GM12878 (cell line): ENCODE measurements around the gene TCF7L1. TPM values are rescaled to one million over a fixed set of nuclear protein-coding genes. Genes with fewer than 3 reads are reported as not detected.

Experiments used
- ATAC-seq: fragments of 200-7000 bp; cut with Tn5 transposase; 3 replicates; pipeline ENCODE4 v1.9.1; 2020; ENCODE audit warnings: mild to moderate bottlenecking, moderate library complexity
- BruUV-seq: library from RNA; stranded (reverse); fragments of 400-500 nt; replicated peaks from 2 replicates; lab custom pipeline; 2021; lab: Mats Ljungman, UMichigan
- CTCF ChIA-PET: fragments of 300-600 bp; sonication (Branson Sonifier 250); formaldehyde crosslinking; extraction: SDS; loops from one replicate; lab custom pipeline; 2021; ENCODE audit warnings: inconsistent platforms; lab: Yijun Ruan, JAX
- POLR2A ChIA-PET: fragments of 350-600 bp; formaldehyde crosslinking; extraction: SDS; loops from one replicate; lab custom pipeline; 2021; ENCODE audit warnings: inconsistent platforms; lab: Charles Lee
- RAD21 ChIA-PET: fragments of 300-600 bp; sonication (Branson Sonifier 250); formaldehyde crosslinking; loops from one replicate; lab custom pipeline; 2023; ENCODE audit warnings: antibody characterized with exemption; ENCODE audit not compliant: unreplicated experiment; lab: Charles Lee
- SMC1A ChIA-PET: fragments of 300-600 bp; sonication (Branson Sonifier 250); formaldehyde crosslinking; loops from one replicate; lab custom pipeline; 2023; ENCODE audit not compliant: unreplicated experiment, uncharacterized antibody; lab: Charles Lee
- DNase-seq: peaks from one replicate; pipeline ENCODE4 v3.0.0-alpha.2; 2011; ENCODE audit warnings: low read depth, low spot score
- FAIRE-seq: peaks from 3 replicates; lab custom pipeline; 2011; peaks lifted over from hg19 to GRCh38; lab: Jason Lieb, UNC
- H2AFZ ChIP-seq: 2 replicates; pipeline ENCODE4 v1.6.0; 2011; ENCODE audit warnings: low read depth, low read length, control low read depth; ENCODE audit not compliant: control insufficient read depth
- H3K27ac ChIP-seq: 2 replicates; pipeline ENCODE4 v1.5.1; 2011; ENCODE audit warnings: control low read depth; ENCODE audit not compliant: control insufficient read depth, insufficient read depth
- H3K27me3 ChIP-seq, 2 experiments: replicated peaks in 1 of 2; 2 replicates each; pipeline versions ENCODE4 v1.6.0 to v1.6.1; 2011; ENCODE audit warnings: low read length in 1 of 2; ENCODE audit not compliant: control insufficient read depth in 2 of 2, insufficient read depth in 2 of 2
- H3K36me3 ChIP-seq, 2 experiments: 2 replicates each; pipeline ENCODE4 v1.5.1; 2011; ENCODE audit warnings: low read length in 1 of 2; ENCODE audit not compliant: control insufficient read depth in 2 of 2, insufficient read depth in 2 of 2
- H3K4me1 ChIP-seq: 2 replicates; pipeline ENCODE4 v1.6.1; 2011; ENCODE audit warnings: mild to moderate bottlenecking, low read length, moderate library complexity, mixed read lengths; ENCODE audit not compliant: control insufficient read depth, insufficient read depth
- H3K4me2 ChIP-seq: 2 replicates; pipeline ENCODE4 v1.6.0; 2011; ENCODE audit warnings: control low read depth; ENCODE audit not compliant: control insufficient read depth, insufficient read depth
- H3K4me3 ChIP-seq: fragments of 200-600 bp; sonication (generic); 2 replicates; pipeline ENCODE4 v1.5.1; 2016
- H3K79me2 ChIP-seq: 2 replicates; pipeline ENCODE4 v1.6.0; 2011; ENCODE audit warnings: low read length; ENCODE audit not compliant: control insufficient read depth, insufficient read depth
- H3K9ac ChIP-seq: 2 replicates; pipeline ENCODE4 v1.8.0; 2011; ENCODE audit warnings: low read length, control low read depth, mixed read lengths; ENCODE audit not compliant: control insufficient read depth, insufficient read depth
- H3K9me3 ChIP-seq: replicated peaks from 3 replicates; pipeline ENCODE4 v1.5.1; 2011; ENCODE audit warnings: mild to moderate bottlenecking, low read length; ENCODE audit not compliant: control insufficient read depth, insufficient read depth
- H4K20me1 ChIP-seq: 2 replicates; pipeline ENCODE4 v1.6.0; 2011; ENCODE audit not compliant: control insufficient read depth, insufficient read depth
- ATF2 ChIP-seq: IDR thresholded peaks from 2 replicates; pipeline ENCODE4 v1.6.1; 2012; ENCODE audit warnings: low read length, inconsistent platforms
- BCL11A ChIP-seq: IDR thresholded peaks from 2 replicates; pipeline ENCODE4 v1.6.1; 2011; ENCODE audit warnings: low read depth, low read length
- BCL3 ChIP-seq: IDR thresholded peaks from 2 replicates; pipeline ENCODE4 v1.6.1; 2011; ENCODE audit warnings: borderline replicate concordance, low read depth, mild to moderate bottlenecking, moderate library complexity, low read length; ENCODE audit not compliant: insufficient read depth, poor library complexity, severe bottlenecking
- BHLHE40 ChIP-seq, 2 experiments: fragments of 450-650 bp in 1 of 2; IDR thresholded peaks; 2 replicates each; pipeline ENCODE4 v1.6.1; 2011 to 2017; ENCODE audit warnings: low read depth in 2 of 2, borderline replicate concordance in 1 of 2, improper control_type of control experiment in 1 of 2, low read length in 1 of 2, mild to moderate bottlenecking in 1 of 2
- CTCF ChIP-seq, 3 experiments: IDR thresholded peaks in 2 of 3; conservative IDR thresholded peaks in 1 of 3; 2 replicates each; pipeline ENCODE4 v1.5.1; 2011; ENCODE audit warnings: low read depth in 3 of 3, low read length in 3 of 3, mild to moderate bottlenecking in 3 of 3, control low read depth in 2 of 3, moderate library complexity in 2 of 3, inconsistent platforms in 1 of 3, mixed read lengths in 1 of 3; ENCODE audit not compliant: control insufficient read depth in 2 of 3, insufficient read depth in 1 of 3; ENCODE audit errors: extremely low read depth in 1 of 3
- GATAD2B ChIP-seq: fragments of 450-650 bp; conservative IDR thresholded peaks from 2 replicates; pipeline ENCODE4 v1.6.1; 2017; ENCODE audit warnings: low read depth, mild to moderate bottlenecking, moderate library complexity
- KLF5 ChIP-seq: fragments of 450-650 bp; IDR thresholded peaks from 2 replicates; pipeline ENCODE4 v1.6.1; 2014; ENCODE audit warnings: mild to moderate bottlenecking; ENCODE audit not compliant: partially characterized antibody
- NR2C2 ChIP-seq: IDR thresholded peaks from 2 replicates; pipeline ENCODE4 v1.6.1; 2011; ENCODE audit warnings: borderline replicate concordance, low read depth; ENCODE audit not compliant: control insufficient read depth, insufficient read length
- PKNOX1 ChIP-seq: fragments of 450-650 bp; IDR thresholded peaks from 2 replicates; pipeline ENCODE4 v1.6.1; 2016; ENCODE audit warnings: mild to moderate bottlenecking
- SMAD5 ChIP-seq: IDR thresholded peaks from 2 replicates; pipeline ENCODE4 v1.6.1; 2016; ENCODE audit warnings: antibody characterized with exemption, low read depth
- SUZ12 ChIP-seq: fragments of 200-600 bp; sonication (generic); IDR thresholded peaks from one replicate; pipeline ENCODE4 v1.6.1; 2018; ENCODE audit warnings: antibody characterized with exemption, mild to moderate bottlenecking; ENCODE audit not compliant: unreplicated experiment
- WGBS: methylation state at CpG from one replicate; pipeline ENCODE4 v1.1.6; 2016; ENCODE audit warnings: low lambda C conversion rate; ENCODE audit not compliant: insufficient replicate concordance, insufficient coverage; ENCODE audit errors: missing lambda C conversion rate; 5-methylcytosine and 5-hydroxymethylcytosine counted together
- in situ Hi-C: fragments of 300-500 bp; cut with MboI; formaldehyde crosslinking; loops from 9 replicates; pipeline ENCODE4 v1.14.3; 2018; ENCODE audit warnings: mixed read lengths
- intact Hi-C: fragments of 100-400 bp; cut with micrococcal nuclease; formaldehyde crosslinking; loops from one replicate; pipeline ENCODE4 v1.14.2; 2022; ENCODE audit not compliant: unreplicated experiment
- polyA plus RNA-seq, 11 experiments: library from polyadenylated mRNA; depleted of rRNA in 4 of 11; unstranded in 6 of 11; stranded (reverse) in 5 of 11; fragments of >200 nt; fragmentation: Nextera tagmentation in 4 of 11; fragmentation: Illumina TruSeq in 1 of 11; extraction: Ambion mirVana in 4 of 11; extraction: Trizol in 1 of 11; gene quantifications; 1 replicate in 1 of 11; 2 replicates in 10 of 11; pipeline versions ENCODE4 v1.2.1 to v1.2.3, GENCODE V29; 2011 to 2016; ENCODE audit warnings: inconsistent platforms in 2 of 11, missing spikeins in 2 of 11, low read depth in 1 of 11
- total RNA-seq, 4 experiments: library from RNA; depleted of rRNA in 3 of 4; stranded (reverse); fragments of >200 nt in 3 of 4; fragmentation: Illumina TruSeq in 1 of 4; extraction: Trizol in 1 of 4; gene quantifications; 2 replicates each; pipeline versions ENCODE4 v1.2.1 to v1.2.3, GENCODE V29; 2013 to 2021

The TCF7L1 gene
- total and polyA plus RNA-seq, 10 of the 15 experiments (the other 5 are each of a cell fraction or from before 2014, with no cell fraction given), result 0.03 to 0.11 (median 0.10) TPM; not detected in 7

GRCh38 chr2:85096616-85097015, 36.6 kb upstream of the TCF7L1 start:
- Histone ChIP-seq H3K9me3 (no peaks in the 10 kb centered on the region), H3K4me1 (no peaks in the 10 kb centered on the region), H3K36me3 (no peaks in the 10 kb centered on the region), H3K79me2 (no peaks in the 10 kb centered on the region), H3K9ac (no peak overlapping the region), H4K20me1 (no peaks in the 10 kb centered on the region), H3K27me3 (no peaks in the 10 kb centered on the region), H3K4me2 (no peak overlapping the region), H3K27ac (no peak overlapping the region), H2AFZ (no peak overlapping the region), H3K4me3 (no peak overlapping the region)
- 41% methylated on average over 6 of the region's 6 CpGs for WGBS
- CTCF ChIA-PET, result no interaction called here
- TF ChIP-seq SMAD5, result no peak
- no peak for ATAC-seq
- RAD21 ChIA-PET, result no interaction called here
- POLR2A ChIA-PET, result no interaction called here
- SMC1A ChIA-PET, result no interaction called here
- no peak for FAIRE-seq
- BruUV-seq, result no TSS peak
- no peak for DNase-seq
- intact Hi-C loops (no loop called here), in situ Hi-C loops (no loop called here)

- RAD21 ChIA-PET, result no interaction called here
- Histone ChIP-seq H3K4me1 (no peaks in the 10 kb centered on the region), H2AFZ (no peak overlapping the region), H3K9ac (no peak overlapping the region), H3K4me3 (no peak overlapping the region), H3K4me2 (no peak overlapping the region), H4K20me1 (no peaks in the 10 kb centered on the region), H3K27me3 (no peaks in the 10 kb centered on the region), H3K27ac (no peak overlapping the region), H3K79me2 (no peaks in the 10 kb centered on the region), H3K36me3 (no peaks in the 10 kb centered on the region), H3K9me3 (no peaks in the 10 kb centered on the region)
- ATAC-seq (no peak), FAIRE-seq (no peak), DNase-seq (no peak)
- CTCF ChIA-PET, result no interaction called here
- intact Hi-C loops (no loop called here), in situ Hi-C loops (no loop called here)
- SMC1A ChIA-PET, result interaction anchor here (0.6 kb wide), 1 partner anchor 17 kb away, joined by 3 read pairs; no protein-coding TSS in a partner anchor
- BruUV-seq, result no TSS peak
- POLR2A ChIA-PET, result no interaction called here
- 52% methylated on average over 1 of the region's 1 CpG for WGBS
- TF ChIP-seq KLF5 (no peak), BCL3 (no peak), BHLHE40 (IDR thresholded peaks at IDR 0.05; ENCODE audit: borderline replicate concordance in 1 of 2, low read depth in 2 of 2, low read length in 1 of 2) (no peak), NR2C2 (no peak), CTCF (IDR thresholded peaks at IDR 0.05 in 2 of 3, conservative IDR thresholded peaks at IDR 0.05 in 1 of 3; ENCODE audit: control insufficient read depth in 2 of 3, extremely low read depth in 1 of 3, insufficient read depth in 1 of 3, low read depth in 3 of 3, low read length in 3 of 3) (no peak), PKNOX1 (no peak), GATAD2B (no peak), BCL11A (no peak), SUZ12 (no peak), ATF2 (no peak)
These were observed 29.0 kb upstream of the TCF7L1 start for GRCh38 chr2:85104228-85104627.
